Astrocyte of the spinal cord (primary cell): ENCODE measurements around the gene TTYH3.

ENCODE experiments used
- DNase-seq: peaks from one replicate; pipeline ENCODE4 v3.0.0; 2011; ENCODE audit warnings: low read depth, low spot score
- H3K4me3 ChIP-seq: 2 replicates; pipeline ENCODE4 v1.5.1; 2011; ENCODE audit warnings: low read depth, mild to moderate bottlenecking, low read length, moderate library complexity
- CTCF ChIP-seq: IDR thresholded peaks from 2 replicates; pipeline ENCODE4 v1.5.1; 2012; ENCODE audit warnings: low read depth, mild to moderate bottlenecking, low read length, inconsistent platforms
- in situ Hi-C: cut with HindIII; loops from 2 replicates; pipeline ENCODE4 v1.10.0; 2017; ENCODE audit warnings: low sequenced_read_pairs

The TTYH3 gene

DNA sequence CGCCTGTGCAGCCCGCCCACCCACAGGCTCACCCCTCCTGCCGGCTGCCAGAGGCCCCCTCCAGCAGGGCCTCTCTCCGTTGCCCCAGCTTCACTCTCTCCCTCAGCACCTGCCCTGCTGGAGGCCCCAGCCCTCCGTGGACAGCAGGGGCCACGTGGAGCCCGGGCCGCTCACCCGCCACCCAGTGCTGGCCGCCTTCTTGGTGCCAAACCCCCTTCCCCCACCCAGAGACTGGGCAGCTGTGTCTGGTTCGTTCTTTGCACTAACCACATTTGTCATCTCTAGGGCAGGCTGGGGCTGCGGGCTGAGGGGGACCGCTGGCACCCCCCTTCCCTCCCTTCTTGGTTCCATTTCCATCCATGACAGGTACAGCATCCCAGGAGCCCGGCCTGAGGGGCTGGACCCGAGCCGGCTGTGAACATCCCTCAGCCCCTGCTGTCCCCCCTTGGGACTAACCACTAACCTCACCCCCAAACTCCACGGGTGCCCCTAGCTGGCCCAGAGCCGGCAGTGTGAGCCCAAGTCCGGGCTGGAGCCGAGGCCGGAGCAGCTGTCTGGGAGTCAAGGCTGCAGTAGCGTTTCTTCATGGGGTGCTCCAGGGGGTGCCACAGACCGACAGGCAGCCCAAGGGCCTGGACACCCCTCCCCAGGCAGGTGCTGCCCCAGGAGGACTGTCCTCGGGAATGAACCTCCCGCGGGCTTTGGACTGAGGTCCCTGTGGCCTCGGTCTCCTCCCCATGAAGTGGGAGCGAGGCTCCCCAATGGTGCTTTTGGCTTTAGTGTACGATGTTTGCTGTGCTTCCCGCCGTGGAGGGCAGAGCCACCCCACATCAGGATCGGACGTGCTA is 30.7 kb downstream of the TTYH3 start:
- TF ChIP-seq CTCF = no peak
- in situ Hi-C loops = no loop called here
- no peak for DNase-seq
- no peak overlapping the region for H3K4me3 ChIP-seq

GRCh38 chr7:2663121-2663886 is 31.5 kb downstream of the TTYH3 start:
- no peak for TF ChIP-seq CTCF
- in situ Hi-C loops = no loop called here
- H3K4me3 ChIP-seq = no peak overlapping the region
- no peak for DNase-seq

DNA sequence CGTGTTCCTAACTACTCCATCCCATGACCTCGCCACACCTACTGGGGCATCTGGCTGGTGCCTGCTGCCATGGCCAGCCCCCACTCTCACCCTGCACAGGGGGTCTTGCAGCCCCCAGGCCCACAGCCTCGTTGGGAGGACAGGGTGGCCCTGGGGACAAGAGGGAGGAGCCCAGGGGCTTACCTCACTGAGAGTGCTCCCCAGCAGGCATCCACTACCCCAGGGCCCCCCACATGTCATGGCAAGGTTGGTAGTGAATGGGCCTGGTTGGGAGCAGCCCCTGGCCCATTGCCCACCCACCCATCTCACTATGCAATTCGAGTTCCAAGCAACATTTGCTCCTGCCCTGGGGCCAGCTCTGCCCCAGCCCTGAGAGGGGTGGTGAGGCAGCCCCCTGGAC is 32.2 kb downstream of the TTYH3 start:
- no peak for TF ChIP-seq CTCF
- H3K4me3 ChIP-seq = no peak overlapping the region
- DNase-seq = no peak
- in situ Hi-C loops = no loop called here

DNA sequence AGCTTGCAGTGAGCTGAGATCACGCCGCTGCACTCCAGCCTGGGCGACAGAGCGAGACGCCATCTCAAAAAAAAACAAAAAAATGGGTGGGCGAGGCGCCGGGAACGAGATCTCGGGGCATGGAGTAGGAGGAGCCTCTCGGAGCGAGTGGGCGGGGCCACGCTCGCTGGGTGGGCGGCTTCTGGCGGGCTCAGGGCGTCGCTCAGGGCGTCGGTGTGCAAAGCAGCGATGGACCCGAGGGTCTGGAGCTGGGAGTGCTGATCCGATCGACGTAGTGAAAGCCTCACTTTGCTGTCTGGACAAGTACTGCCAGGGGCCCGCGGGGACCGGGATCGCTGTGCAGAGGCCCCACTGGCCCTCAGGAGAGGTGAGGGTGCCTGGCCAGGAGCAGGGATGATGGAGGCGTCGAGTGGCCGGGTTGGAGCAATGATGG is 33.6 kb downstream of the TTYH3 start:
- in situ Hi-C loops = no loop called here
- no peak for TF ChIP-seq CTCF
- H3K4me3 ChIP-seq = no peak overlapping the region
- no peak for DNase-seq

DNA sequence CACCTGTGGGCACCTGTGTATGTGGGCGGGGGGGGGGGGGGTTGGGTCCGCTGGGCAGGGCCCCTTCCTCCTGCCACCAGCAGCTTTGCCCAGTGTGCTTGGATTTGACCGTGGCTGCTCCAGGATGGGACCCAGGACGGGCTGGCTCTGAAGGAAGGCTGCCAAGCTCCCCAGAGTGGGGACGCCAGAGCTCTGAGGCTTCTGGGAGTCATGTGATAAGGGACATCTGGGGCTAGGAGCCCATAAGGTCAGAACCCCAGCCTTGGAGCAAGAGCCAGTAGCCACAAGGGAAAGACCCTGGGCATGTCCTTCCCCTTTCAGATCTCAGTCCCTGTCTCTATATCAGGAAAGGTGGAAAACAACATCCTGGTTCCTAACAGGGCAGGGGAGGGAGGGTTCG is 34.4 kb downstream of the TTYH3 start:
- no peak for DNase-seq
- H3K4me3 ChIP-seq = no peak overlapping the region
- in situ Hi-C loops = no loop called here
- no peak for TF ChIP-seq CTCF

GRCh38 chr7:2666588-2667250 is 34.9 kb downstream of the TTYH3 start:
- in situ Hi-C loops = no loop called here
- H3K4me3 ChIP-seq = no peak overlapping the region
- no peak for DNase-seq
- no peak for TF ChIP-seq CTCF
